NCI-H526 (cell line): ENCODE measurements around the gene ATP8B3.

ENCODE experiments used
- DNase-seq, 2 experiments: peaks; one replicate each; lab custom pipeline; 2025; lab: John Stamatoyannopoulos, UW

ATP8B3 gene

DNA sequence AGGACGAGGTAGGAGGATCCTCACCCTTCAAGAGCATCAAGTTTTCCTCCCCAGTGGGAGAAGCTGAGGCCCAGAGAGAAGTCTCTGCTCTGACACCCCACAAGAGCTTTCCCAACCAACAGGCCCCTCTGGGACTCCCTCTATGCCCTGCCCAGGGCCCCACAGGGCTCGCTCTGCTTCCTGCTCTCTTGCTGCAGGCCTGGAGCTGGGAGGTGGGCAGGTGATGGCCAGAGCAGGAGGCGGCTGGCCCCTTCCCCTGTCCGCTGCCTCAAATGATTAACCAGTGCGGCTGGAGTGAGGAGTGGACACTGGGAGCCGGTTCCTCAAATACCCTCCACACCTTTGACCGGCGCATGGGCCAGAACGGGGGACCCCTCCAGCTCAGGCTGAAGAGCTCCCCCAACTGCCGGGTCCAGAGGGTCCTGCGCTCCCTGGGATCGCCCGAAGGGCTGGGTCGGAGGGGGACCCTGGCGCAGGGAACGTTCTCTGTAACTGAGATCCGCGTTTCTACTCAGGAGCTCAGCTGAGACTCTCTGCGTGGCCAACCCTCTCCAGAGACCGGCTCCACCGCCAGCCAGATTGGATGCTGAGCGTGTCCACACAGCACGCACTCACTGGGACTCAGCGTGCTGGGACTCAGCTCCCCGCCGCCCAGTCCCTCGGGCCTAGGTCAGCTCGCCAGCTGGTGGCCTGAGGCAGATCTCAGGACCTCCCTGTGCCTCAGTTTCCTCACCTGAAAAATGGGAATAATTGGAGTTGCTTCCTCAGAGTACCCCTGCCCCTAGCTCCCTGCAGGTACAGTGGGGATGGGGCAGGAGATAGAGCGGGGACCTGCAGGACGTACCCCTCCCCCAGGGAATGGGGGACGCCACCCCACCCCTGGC is 65.4 kb downstream of the ATP8B3 start:
- peak in 1 of 2 experiments; percentile 53 for DNase-seq

DNA sequence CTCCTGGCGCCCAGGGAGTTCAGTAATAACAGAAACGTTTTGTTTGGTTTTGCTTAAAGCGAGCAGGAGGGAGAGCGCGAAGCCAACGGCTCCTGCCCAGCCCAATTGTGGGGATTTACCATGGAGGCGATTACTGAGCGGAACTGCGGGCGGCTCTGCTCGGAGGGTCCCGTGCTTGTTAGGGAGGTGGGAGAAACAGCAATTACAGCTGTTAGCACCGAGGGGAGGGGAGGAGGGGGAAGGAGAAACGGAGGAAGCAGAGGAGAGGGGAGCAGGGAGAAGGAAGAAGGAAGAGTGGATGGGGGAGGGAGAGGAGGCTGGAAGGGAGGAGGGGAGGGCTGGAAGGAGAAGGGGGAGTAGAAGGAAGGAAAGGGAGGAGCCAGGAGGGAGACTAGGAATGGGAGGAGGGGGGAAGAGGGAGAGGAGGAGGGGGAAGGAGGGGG is 66.5 kb downstream of the ATP8B3 start:
- peak in 1 of 2 experiments; percentile 33 for DNase-seq

DNA sequence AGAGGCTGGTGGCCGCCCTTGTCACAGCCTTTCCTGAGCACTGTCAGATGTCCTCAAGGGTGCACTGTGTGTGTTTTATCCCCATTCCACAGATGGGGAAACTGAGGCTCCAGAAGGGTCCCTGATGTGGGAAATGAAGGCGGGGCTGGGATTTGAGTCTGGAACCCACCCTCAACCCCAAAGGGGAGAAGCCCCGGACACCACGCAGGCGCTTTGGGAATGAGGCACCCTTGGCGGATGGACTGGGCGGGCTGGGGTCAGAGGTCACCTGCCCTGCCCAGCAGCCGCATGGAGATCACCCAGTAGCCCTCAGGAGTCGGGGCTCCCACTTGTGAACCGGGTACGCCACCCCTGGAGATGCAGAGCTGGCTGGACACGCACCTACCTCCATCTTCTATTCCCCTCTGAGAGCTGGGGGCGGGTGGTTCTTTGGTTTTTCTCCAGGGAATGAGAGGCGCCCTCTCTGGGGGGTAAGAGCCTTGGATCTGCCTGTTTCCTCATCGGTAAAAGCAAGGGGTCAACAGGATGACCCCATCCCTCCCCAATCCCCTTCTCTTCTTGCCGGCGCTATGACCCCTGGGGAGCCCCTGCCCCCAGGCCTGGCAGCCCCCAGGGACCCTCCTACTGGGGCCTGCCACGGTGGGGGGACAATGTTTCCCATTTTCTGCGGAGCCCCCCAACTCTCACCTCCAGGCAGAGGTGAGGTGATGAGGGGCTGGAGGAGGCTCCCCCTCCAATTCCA is 67.1 kb downstream of the ATP8B3 start:
- no peak for DNase-seq

DNA sequence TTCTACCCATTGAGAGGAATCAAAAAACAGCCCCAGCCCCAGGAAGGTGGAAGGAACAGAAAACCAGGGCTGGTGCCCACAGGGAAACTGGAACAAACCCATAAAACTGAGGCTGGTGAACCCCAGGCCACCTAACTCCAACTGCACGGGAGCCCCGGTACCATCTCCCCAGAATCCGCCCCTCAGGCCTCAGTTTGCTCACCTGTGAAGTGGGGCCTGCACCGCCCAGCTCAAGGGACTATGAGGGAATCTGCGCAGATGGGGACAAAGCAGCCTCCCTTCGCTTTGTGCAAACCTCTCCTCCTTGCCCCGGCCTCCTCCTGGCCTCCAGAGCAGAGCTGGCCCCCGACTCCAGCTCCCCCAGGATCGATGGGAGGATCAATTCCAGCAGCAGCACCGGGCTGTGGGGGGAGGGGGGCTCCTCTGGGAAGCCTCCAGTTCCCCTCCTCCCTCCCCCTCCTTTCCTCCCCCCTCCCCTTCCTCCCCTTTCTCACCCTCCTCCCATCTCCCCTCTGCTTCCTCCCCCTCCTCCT is 67.9 kb downstream of the ATP8B3 start:
- no peak for DNase-seq

DNA sequence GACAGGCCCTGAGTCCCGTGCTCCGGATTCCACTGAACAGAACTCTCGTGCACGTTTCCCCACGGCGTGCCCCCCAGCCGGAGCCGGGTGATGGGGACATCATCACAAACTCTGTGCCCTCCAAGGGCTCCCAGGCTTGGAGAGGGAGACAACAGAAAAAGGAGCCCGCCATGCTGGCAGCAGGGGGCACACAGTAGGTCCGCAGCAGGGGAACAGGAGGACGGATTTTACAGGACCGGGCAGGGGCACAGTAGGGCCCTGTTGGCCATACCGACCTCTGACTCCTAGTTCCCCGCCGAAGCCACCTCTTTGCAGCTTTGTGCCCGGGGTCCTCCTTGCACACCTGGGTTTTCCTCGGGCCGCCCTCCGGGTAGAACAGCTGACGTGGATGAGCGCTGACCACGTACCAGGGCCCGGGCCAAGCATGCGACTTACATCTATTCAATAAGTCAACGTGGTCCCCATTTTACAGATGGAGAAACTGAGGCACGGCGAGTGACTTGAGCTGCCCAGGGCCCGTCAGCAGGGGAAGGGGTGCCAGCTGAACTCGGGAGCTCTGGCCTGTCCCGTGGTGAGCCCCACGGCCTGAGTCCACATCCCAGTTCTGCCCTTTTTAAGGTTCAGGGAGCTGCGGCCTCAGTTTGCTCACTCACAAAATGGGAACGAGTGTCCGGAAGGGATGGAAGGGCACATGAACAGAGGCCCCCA is 68.9 kb downstream of the ATP8B3 start:
- DNase-seq, result no peak

DNA sequence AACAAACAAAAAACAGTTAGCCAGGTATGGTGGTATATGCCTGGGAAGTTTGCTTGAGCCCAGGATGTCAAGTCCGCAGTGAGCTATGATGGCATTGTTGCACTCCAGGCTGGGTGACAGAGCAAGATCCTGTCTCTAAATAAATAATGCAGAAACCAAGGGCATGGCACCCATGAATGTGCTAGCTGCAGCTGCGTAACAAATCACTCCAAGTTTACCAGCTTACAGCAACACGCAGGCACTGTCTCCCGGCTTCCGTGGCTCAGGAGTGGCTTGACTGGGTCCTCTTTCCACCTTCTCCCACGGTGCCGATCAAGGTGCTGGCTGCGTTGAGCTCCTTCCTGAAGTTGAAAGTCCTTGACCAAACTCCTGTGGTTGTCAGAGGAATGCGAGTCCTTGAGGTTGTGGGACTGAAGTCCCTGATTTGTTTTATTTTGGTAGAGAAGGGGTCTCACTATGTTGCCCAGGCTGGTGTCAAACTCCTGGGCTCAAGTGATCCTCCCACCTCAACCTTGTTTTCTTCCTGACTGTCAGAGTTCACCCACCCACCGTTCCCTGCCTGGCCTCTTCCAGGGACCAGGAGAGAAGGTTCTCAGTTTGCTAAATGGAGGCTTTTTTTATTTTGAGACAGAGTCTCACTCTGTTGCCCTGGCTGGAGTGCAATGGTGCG is 72.0 kb downstream of the ATP8B3 start:
- DNase-seq, result no peak

DNA sequence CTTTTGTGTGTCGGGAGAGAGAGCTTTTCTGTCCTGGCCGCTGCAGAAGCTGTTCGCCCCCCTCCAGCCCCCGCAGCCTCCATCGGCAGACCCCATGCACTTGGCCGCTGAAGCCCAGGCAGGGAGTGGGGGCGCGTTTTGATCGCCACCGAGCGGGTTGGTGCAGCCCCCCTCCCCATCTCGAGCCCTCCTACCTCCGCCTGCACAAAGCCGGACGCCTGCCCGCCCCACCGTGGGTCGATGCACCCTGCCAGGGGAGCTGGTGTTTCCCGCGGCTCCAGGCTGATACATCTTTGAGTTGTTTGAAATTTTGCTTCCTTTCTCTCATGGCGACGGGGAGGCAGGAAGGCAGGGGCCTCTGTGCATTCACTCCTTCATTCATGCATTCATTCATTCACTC is 75.1 kb downstream of the ATP8B3 start:
- no peak for DNase-seq

DNA sequence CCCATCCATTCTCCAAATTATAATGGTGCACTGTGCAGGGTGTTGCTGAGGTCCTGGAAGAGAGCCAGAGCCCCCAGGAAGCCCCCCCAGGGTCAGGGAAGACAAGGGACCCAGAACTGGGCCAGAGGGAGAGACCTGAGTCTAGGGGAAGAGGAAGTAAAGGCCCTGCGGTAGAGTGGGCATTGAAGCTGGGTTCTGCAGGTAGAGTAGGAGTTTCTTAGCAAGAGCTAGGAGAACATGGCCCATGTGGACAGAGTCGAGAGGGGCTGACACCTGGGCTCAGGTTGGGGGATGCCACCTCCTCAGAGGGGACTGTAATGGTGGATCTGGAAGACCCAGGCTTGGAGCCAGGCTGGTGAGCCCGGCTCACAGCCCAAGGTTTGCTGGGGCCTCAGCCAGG is 75.8 kb downstream of the ATP8B3 start:
- DNase-seq, result no peak

DNA sequence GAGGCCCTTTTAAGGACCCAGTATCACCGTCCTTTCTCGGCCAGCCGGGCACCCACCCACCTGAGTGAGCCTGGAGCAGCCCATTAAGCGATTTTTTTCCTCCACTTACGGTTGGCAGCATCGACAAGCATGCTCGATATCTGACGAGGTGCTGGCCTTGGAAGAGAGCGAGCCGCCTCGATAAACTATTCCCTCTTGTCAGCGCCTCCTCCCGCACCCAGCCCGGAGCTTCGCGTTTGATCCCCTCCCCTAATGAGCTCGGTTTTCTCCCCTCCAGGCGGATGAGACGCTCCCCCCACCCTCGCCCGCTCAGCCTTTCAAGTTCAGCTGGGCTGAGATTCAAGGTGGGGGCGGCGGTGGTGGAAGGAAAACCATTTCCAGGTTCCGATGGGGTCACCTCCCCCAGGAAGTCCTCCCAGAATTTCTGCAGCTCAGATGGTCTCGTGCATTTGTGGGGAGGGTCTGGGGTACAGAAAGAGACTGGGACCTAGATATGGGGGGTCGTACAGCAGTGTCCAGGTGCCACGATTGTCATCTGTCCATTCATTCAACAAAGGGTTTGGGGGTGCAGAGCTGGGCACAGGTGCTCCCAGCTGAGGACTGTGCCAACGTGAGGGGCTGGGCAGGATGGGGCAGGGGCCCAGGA is 77.6 kb downstream of the ATP8B3 start:
- DNase-seq, result no peak
